GM21528 (cell line): Measurements from ENCODE around the gene GLI2.

Experiments
- ATAC-seq: cut with Tn5 transposase; IDR thresholded peaks from one replicate; pipeline ENCODE4 v1.9.1; 2021; ENCODE audit warnings: mild to moderate bottlenecking, moderate library complexity; ENCODE audit not compliant: unreplicated experiment, low FRiP score

GLI2 gene

DNA sequence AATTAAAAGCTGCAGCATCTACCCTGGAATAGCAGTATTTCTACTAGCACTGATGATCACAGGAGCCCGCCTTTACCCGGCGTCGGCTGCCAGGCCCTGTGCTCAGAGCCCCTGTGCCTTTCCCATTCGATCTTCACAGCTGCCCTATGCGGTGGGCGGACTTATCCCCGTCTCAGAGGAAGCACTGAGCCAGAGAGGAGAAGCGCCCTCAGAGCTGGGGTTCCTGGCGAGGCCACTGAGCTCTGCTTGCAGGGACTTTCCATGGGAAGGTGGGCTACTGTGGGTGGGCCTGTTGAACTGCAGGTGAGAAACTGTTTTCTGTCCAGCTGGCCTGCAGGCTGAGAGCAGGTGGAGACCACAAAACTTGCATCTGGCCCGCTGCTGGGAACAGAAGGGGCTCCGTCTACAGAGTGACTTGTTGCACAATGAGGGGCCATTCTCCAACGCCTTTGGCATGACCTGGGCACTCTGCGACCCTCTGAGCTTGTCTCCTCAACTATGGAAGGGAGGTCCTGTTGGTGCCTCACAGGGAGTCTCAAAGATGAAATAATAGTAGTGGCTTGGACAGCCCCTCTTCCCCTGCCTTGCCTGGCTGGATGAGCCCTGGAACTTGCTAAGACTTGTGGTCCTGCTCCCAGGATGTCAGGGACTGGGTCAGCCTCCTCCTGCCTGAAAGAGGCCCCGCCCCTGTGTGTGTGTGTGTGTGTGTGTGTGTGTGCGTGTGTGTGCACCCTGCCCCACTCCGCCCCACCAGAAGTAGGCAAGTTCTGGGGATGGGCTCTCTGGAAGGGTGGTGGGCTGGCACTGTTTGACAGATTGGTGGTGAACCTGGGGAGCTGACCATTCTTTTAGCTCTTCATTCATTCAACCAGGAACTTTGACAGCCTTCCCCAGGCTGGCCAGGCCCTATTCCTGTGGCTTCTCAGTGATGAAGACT, 32.7 kb downstream of the GLI2 start:
- ATAC-seq, result no peak

DNA sequence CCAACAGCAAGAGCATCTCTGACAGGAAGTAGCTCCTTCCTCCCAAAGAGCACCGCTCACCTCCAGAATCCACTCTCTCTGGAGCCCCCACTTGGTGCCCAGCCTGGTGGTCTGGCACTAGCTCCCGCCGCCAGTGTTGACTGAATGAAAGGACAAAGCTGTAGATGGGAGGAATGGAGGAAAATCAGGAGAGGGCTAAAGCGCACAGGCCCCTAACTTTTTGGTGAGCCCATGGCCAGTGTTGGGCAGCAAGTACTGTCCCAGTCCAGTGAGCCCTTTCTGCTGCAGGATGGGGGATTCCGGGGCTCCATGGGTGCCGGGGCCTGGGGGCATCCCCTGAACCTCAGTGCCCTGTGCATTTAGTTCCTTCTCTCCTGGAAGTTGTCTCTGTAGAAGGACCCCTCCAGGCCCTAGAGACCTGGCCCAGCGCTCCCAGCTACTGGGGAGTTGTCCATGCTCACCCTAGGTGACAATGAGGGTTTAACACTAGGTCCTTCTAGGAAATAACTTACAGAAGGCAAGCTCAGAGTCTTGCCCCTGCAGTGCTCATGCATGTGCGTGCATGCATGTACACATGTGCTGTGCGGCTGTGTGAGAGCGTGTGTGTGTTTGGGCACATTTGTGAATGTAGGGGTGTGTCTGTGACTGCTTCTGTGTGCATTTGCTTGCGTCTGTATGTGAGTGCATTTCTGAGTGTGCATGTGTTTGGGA, 33.6 kb downstream of the GLI2 start:
- no peak for ATAC-seq

DNA sequence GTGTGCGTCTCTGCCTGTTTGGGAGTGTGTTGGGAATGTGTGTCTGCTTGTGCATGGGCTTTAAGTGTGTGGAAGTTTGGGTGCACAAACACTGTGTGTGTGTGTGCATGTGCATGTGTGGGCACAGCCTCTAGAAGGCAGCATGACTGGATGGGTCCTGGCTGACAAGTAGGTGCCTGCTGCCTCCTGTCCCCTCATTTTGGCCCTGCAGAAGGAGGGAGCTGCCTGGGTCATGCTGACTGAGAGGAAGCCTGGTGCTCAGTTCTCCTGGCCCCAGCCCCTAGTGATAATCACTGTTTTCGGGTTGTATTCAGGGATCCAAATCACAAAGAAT, 34.1 kb downstream of the GLI2 start:
- no peak for ATAC-seq

DNA sequence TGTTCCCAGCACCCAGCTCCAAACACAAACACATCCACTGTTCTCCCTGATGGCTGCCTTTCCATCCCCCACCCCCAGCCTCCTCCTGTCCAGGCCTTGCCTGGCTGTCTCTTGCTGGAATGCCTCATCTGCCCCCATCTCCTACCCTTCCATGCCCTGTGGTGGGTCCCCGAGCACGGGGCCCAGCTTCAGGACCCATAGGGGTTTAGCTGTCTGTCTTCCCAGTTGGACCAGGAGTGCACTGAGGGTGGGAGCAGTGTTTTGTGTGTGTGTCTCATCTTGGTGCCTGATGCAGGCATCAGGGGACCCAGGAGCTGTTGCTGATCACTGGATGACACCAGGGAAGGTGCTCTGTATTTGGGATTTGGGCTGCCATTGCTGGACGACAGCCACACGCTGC, 34.5 kb downstream of the GLI2 start:
- ATAC-seq, result no peak

DNA sequence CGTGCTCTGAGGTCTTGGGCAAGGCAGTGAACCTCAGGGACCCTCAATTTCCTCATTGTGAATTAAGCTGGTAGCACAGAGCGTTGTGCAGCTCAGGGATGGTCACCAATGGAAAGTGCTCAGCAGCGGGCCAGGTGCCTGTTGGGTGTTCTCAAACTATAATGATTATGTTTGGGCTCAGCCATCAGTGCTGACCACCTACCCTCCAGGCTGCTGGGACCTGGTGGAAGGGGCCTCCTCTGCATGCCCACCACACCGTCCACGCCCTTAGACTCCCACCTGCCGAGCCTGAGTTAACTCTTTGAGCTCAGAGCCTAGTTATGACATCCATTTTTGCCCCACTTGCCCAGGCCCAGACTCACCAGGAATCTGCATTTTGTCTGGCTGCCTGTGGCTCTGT, 35.0 kb downstream of the GLI2 start:
- ATAC-seq, result no peak

DNA sequence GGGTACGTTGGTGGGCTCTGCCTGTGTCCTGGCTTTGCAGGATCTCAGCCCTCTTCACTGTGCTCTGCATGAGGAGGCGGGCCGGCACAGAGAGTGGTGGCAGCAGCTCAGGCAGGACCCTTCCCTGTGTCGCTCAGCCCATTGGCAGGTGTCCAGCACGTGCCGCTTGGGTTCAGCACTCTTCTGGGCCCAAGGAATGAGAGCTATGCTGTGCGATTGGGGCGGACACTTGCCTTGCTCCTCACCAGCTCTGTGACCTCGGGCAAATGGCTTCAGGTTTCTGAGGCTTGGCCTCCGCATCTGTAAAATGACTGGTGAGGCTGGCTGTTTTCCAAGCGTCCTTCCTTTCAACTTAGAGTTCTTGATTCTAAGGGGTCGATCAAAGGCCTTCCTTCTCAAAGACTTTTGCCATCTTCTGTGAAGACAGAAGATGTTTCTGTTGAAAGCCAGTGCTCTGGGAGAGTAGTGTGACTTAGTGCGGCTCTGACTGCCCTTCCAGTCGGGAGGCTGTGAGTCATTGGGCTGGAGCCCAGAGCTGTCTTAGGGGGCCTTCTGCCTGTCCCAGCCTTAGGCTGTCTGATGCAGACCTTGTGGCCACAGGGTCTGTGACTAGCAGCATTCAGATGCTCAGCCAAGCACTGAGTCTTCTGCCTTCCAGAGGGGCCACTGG, 35.6 kb downstream of the GLI2 start:
- no peak for ATAC-seq

DNA sequence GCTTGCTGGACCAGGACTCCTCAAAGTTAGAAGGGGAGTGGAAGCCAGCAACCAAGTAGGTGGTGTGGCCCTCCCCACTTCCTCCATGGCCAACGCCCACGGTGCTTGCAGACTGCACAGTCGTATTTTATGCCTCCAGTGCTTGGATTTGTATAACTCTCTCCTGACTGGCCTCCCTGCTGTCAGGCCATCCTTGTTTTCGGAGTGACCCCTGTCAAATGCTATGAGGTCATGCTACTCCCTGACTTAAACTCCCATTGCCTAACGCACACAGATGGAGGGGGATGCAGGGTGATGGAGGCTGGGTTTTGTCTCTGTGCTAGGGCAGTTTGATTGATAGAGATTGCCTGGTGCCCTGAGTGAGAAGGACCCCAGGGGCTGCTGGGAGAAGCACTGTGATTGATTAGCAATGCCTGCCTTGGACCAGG, 36.1 kb downstream of the GLI2 start:
- no peak for ATAC-seq

DNA sequence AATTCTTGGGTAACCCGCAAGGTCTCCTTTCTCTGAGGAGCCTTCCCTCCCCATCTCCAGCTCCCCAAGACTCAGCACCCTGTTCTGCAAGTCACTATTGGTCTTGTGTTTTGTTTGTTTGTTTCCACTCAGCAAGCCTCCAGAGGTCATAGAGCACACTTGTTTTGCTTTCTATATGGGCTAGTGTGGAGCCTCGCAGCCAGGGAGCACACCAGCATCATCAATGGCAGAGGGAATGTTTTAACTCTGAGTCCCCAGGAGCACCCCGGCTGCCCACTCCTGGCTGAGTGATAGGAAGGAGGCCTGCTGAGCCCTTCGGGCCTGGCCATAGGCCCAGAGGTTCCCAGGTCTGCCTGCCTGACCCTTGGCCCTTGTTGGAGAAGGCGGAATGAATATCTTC, 36.6 kb downstream of the GLI2 start:
- ATAC-seq, result no peak

DNA sequence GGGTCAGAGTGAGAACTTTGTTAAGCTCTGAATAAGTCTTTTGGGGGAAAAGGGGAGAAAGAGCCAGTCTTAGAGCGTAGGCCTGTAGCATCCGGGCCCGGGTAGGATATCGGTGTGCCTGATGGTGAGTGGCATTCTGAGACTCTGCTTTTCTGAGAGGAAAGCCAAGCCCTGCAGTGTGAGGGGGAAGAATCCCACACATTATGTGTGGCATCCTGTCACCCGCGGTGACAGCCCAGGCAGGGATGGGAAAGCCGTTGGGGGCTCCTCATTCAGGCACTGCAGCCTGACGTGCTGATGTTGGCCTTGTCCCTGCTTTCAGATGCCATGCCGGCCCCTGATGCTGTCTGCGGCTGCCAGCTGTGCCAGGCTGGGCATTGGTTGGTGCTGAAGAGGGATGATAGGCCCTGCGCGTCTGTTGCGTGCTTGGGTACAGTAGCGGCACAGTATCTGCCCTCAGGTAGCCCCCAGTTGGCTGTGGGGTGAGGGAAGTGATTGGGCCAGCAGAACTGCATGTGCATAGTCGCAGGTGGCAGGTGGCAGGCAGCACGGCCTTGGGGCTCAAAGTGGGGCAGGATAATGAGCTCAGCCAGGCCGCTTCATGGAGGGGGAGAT, 37.6 kb downstream of the GLI2 start:
- ATAC-seq, result no peak

DNA sequence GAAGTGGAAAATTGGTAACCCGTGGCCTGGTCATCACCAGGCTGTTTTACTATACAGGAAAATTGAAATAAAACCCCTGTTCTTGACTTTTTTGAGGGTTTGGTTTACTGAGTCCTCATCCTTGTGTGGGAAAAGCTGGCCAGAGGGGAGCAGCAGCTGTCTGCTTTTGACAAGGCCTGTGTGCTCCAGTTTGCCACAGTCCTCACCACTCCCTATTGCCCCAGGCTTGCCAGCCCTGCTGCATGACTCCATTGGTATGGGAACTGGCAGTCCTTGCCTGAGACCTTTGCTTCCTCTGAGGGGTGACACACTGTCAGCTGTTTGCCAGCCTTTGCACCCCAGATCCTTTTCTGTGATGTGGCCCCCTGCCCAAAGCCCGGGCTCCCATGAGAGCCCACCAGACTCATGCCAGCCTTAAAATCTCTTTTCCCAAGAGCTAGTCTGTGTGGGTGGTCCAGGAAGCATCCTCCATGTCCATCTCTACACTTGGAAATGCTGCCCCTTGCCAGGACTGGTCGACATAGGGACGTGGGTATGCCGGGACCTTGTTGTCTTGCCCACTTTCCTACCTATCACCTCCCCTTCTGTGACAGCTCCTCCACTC, 39.0 kb downstream of the GLI2 start:
- no peak for ATAC-seq

DNA sequence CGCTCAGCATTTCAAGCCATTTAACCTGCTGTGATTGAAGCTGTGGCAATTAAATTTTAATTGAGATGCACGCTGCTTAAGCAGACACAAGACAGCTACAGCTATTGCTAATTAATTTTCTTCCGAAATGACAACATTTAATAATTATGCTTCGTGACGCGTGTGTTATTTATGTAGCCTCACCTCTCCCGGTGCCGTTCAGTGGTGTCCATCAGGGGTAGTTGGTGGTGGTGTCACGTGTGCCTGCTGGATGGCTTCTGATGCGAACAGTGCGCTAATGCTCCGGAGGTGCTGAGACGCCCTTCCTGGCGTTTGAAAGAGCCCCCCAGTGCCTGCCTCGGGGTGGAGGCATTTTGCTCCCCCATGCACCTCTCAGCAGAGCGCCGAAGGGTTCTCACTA, 39.5 kb downstream of the GLI2 start:
- ATAC-seq, result no peak

DNA sequence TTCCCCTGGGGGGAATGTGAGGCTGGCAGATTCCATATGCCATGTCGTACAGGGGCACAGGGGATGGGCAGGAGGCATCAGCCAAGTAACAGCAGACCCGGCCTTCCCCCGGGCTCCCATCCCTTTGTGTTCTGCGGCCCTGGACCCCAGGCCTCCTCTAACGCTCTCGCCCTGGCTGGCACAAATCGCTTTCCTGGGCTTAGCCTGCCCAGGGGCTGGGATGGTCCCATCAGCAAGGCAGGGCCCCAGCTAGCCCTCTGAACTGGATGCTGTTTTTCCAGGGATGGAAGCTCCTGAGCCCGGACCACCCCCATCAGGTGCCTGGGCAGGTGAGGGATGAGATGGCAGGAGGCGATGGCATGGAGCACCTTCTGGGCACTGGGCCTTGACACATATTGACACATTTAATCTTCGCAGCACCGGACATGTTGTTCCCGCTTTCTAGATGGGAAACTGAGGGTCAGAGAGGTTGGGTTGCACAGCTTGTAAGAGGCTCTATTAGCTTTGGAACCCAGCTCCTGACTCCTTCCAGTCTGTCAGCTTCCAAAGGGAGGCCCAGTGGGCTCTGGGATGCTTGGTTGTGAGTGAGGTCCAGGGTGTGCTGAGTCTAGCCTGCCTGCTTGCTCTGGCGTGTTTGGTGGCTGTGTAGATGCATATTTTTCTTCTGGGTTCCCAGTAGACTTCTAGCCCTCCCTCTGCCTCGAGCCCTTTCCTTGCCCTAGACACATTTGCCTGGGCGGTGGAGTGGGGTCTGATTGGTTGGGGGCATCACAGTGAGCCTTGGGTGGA, 40.3 kb downstream of the GLI2 start:
- no peak for ATAC-seq

DNA sequence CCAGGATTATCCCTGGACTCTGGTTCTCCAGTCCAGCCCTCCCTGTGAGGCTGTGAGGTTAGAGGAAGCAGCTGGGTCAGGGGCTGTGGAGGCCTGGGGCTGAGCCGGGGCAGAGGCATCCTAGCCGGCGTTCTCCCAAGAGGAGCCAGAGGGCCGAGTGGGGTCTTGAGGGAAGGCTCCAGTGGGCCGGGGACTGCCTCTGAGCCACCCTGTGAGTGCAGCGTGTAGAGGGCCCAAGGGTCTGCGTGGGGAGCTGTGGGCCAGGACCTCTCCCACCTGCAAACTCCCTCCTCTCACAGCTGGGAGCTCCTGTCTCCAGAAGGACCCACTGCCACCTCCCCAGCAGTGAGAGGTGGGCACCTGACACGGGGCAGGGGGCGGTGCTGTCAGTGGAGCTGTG, 41.0 kb downstream of the GLI2 start:
- no peak for ATAC-seq

DNA sequence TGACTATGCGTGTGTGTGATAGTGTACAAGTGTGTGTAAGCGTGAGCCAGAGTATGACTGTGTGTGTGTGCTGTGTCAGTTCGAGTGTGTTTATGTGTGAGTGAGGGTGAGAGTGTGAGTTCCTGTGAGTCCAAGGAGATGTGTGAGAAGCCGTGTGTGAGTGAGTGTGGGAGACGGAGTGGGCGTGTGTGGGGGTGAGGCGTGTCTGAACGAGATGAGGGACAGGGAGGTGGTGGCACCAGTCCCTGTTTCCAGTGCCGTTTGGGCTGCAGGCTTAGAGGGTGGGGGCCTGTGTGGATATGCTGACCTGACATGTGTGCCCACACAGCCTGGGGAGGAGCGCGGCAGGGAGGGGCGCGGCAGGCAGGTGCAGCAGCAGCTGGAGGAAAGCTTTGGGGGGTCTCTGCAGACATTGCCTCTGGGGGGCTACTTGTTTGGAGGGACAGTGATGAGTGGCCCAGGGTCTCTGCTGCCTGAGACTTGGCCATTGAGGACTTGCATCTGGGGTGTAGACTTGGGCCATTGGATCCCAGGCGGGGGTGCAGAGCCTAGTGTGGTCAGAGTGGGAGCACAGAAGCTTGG, 41.6 kb downstream of the GLI2 start:
- no peak for ATAC-seq

DNA sequence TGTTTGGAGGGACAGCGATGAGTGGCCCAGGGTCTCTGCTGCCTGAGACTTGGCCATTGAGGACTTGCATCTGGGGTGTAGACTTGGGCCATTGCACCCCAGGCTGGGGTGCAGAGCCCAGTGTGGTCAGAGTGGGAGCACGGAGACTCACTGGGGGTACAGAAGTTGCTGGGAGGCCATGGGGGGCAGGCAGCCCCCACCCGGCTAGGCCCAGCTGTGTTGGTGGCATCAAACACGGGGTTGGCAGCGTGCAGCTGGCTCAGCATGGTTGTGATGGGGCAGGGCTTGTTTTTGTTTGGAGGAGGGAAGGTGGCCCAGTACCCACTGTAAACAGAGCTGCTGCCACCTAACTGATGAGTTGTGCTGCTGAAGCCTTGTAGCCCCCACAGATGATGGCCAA, 42.1 kb downstream of the GLI2 start:
- ATAC-seq, result no peak

DNA sequence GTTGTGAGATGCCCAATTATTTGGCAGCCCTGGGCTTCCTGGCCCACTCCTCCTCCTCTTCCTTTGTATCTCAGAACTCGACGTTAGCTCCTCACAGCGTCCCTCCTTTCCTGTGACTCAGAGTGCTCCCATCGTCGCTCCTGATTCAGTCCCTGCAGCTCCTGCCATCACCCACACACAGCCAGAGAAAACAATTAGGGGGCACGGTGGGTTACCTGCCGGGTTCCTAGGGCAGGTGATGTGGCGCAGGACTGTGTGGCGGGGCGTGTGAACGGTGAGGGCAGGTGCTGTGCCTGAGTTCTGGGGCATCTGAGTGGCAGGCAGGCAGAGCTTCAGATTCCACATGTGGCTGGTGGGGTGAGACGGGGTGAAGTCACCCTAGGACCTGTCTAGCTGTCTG, 42.6 kb downstream of the GLI2 start:
- ATAC-seq, result no peak

DNA sequence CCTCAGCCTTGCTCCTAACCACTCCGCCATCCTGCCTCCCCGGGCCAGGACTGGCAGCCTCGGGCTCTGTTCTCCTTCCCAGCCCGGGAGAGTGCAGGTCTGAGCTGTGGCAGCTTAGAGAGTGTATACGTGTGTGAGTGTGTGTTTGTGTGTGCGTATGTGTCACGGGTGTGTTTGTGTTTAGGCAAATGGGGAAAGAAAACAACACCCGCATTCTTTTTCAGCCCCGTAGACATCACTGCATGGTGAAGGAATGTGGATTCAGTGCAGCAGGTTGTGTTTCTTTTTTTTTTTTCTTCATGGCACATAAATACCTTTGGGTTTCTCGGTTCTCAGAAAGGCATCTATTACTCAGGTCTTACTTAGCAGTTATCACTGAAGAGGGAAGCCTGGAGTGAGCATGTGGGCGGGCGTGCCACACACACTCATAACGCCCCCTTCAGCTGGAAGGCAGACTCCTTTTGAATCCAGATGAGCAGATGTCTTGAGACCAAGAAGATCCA, 44.2 kb downstream of the GLI2 start:
- ATAC-seq, result no peak

DNA sequence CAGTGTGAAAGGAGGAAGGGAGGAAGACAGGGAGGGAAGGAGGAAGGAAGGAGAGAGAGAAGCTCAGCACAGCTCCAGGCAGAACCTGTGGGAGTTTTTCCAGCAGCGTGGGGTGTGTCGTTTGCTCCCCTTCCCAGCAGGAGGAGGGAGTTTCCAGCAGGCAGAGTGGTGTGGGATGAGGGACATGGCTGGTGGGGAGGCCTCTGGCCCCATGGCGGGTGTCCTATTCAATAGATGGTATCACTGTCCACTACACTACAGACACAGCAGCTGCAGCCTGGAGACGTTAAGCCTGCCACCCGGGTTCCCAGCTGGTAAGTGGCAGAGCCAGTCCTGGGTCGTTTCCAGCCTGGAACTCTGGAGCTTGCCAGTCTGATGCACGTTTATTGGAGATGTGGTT, 44.7 kb downstream of the GLI2 start:
- ATAC-seq, result no peak

DNA sequence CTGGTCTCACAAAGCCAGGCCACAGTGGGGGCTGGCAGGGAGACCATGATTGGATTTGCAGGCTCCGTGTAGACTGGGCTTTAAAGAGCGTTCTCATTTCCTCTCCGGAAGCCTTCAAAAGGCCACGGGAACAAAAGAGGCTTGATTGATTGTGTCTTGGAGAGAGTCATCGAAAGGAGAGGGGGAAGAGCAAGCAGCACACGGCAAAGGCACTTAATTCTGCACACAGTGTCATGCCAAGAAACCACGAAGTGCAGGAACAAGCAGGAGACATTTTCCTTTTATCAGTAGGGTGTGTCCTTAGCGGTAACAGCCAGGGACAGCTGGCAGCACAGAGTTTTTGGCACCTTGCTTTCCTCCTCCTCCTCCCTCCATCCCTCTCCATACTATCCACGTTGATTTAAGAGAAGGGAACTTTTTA, 47.7 kb downstream of the GLI2 start:
- ATAC-seq, result no peak
